T-helper 9 cell (primary cell): ENCODE results near the gene TTLL5.
"Not testable (repeated sequence)": the region's sequence is repeated elsewhere in the genome, so short reads cannot be mapped to it uniquely, and the experiment has no call there.

ENCODE experiments used
- DNase-seq: peaks from one replicate; pipeline ENCODE4 v3.0.0-alpha.2; 2020

Gene TTLL5

GRCh38 chr14:75920421-75920820 is 259.4 kb downstream of the TTLL5 start:
- DNase-seq, result not testable (repeated sequence)

- DNase-seq, result not testable (repeated sequence)
Measured at GRCh38 chr14:75925141-75925840, 264.2 kb downstream of the TTLL5 start.

- DNase-seq, result no peak
Measured at GRCh38 chr14:75926431-75927115, 265.5 kb downstream of the TTLL5 start.

GRCh38 chr14:75927564-75928087 is 266.6 kb downstream of the TTLL5 start:
- no peak for DNase-seq

- no peak for DNase-seq
Measured at GRCh38 chr14:75928690-75929181, 267.7 kb downstream of the TTLL5 start.

- no peak for DNase-seq
Measured at GRCh38 chr14:75933712-75934296, 272.8 kb downstream of the TTLL5 start.

GRCh38 chr14:75934998-75935628 is 274.1 kb downstream of the TTLL5 start:
- no peak for DNase-seq

- DNase-seq, result no peak
Measured at GRCh38 chr14:75939200-75939599, 278.2 kb downstream of the TTLL5 start.

- DNase-seq, result no peak
Measured at GRCh38 chr14:75941030-75941429, 280.0 kb downstream of the TTLL5 start.

- DNase-seq, result no peak
Measured at GRCh38 chr14:75944607-75945241, 283.7 kb downstream of the TTLL5 start.

GRCh38 chr14:75946785-75947184 is 285.7 kb downstream of the TTLL5 start:
- no peak for DNase-seq

GRCh38 chr14:75952489-75952888 is 291.4 kb downstream of the TTLL5 start:
- DNase-seq, result no peak

GRCh38 chr14:75959031-75959430 is 298.0 kb downstream of the TTLL5 start:
- no peak for DNase-seq

- no peak for DNase-seq
Measured at GRCh38 chr14:75960231-75960630, 299.2 kb downstream of the TTLL5 start.

GRCh38 chr14:75961662-75962061 is 300.6 kb downstream of the TTLL5 start:
- DNase-seq, result no peak

GRCh38 chr14:75967866-75968265 is 306.8 kb downstream of the TTLL5 start:
- no peak for DNase-seq

- DNase-seq, result no peak
Measured at GRCh38 chr14:75968456-75968855, 307.4 kb downstream of the TTLL5 start.

- no peak for DNase-seq
Measured at GRCh38 chr14:75969126-75969525, 308.1 kb downstream of the TTLL5 start.

- no peak for DNase-seq
Measured at GRCh38 chr14:75969891-75970290, 308.8 kb downstream of the TTLL5 start.

- DNase-seq, result no peak
Measured at GRCh38 chr14:75970989-75971388, 309.9 kb downstream of the TTLL5 start.

- no peak for DNase-seq
Measured at GRCh38 chr14:75971509-75971908, 310.5 kb downstream of the TTLL5 start.

- DNase-seq, result no peak
Measured at GRCh38 chr14:75972801-75973421, 311.9 kb downstream of the TTLL5 start.
